Measurements from ENCODE around the gene HNRNPUL2. TPM values are rescaled to one million over a fixed set of nuclear protein-coding genes. Genes with fewer than 3 reads are reported as not detected.
A peak's percentile ranks its signal among the peaks of the same experiment; 100 is the strongest.
"Not testable (repeated sequence)": the region's sequence is repeated elsewhere in the genome, so short reads cannot be mapped to it uniquely, and the experiment has no call there.

HNRNPUL2 gene
- total RNA-seq, 1 experiment from 2014 or later = 10.2 TPM

- not testable (repeated sequence) for DNase-seq (ENCODE audit: low read depth)
Measured at GRCh38 chr11:62703921-62704320, 23.3 kb downstream of the HNRNPUL2 start.

GRCh38 chr11:62702246-62702645 lies 25.0 kb downstream of the HNRNPUL2 start:
- no peak for DNase-seq (ENCODE audit: low read depth)

GRCh38 chr11:62694455-62695167 lies 32.6 kb downstream of the HNRNPUL2 start:
- peak; percentile 71 for DNase-seq (ENCODE audit: low read depth)

- not testable (repeated sequence) for DNase-seq (ENCODE audit: low read depth)
Measured at GRCh38 chr11:62693624-62694023, 33.6 kb downstream of the HNRNPUL2 start.

GRCh38 chr11:62689421-62690183 lies 37.7 kb downstream of the HNRNPUL2 start, which contains the start of gene LRRN4CL:
TSS of gene LRRN4CL (minus strand) at chr11:62689530. CDS start at chr11:62688508, 1,022 bp downstream.
- peak; percentile 90 for DNase-seq (ENCODE audit: low read depth)

- no peak for DNase-seq (ENCODE audit: low read depth)
Measured at GRCh38 chr11:62688491-62688890, 38.8 kb downstream of the HNRNPUL2 start.

GRCh38 chr11:62687508-62688396 lies 39.5 kb downstream of the HNRNPUL2 start:
- no peak for DNase-seq (ENCODE audit: low read depth)

GRCh38 chr11:62682518-62682917 lies 44.7 kb downstream of the HNRNPUL2 start:
- no peak for DNase-seq (ENCODE audit: low read depth)

GRCh38 chr11:62680825-62681240 lies 46.4 kb downstream of the HNRNPUL2 start:
- DNase-seq (ENCODE audit: low read depth) = peak; percentile 84

GRCh38 chr11:62678770-62679696 lies 48.2 kb downstream of the HNRNPUL2 start, which contains the start of gene UBXN1:
TSS of gene UBXN1 (minus strand) at chr11:62679073. CDS start at chr11:62678923, 150 bp downstream.
- peak; percentile 89 for DNase-seq (ENCODE audit: low read depth)

- DNase-seq (ENCODE audit: low read depth) = no peak
Measured at GRCh38 chr11:62678433-62678769, 48.9 kb downstream of the HNRNPUL2 start.

- no peak for DNase-seq (ENCODE audit: low read depth)
Measured at GRCh38 chr11:62677714-62678113, 49.5 kb downstream of the HNRNPUL2 start.

GRCh38 chr11:62677156-62677555 lies 50.1 kb downstream of the HNRNPUL2 start:
- no peak for DNase-seq (ENCODE audit: low read depth)

- DNase-seq (ENCODE audit: low read depth) = no peak
Measured at GRCh38 chr11:62676698-62677097, 50.6 kb downstream of the HNRNPUL2 start.

- not testable (repeated sequence) for DNase-seq (ENCODE audit: low read depth)
Measured at GRCh38 chr11:62675415-62675814, 51.8 kb downstream of the HNRNPUL2 start.

- no peak for DNase-seq (ENCODE audit: low read depth)
Measured at GRCh38 chr11:62673196-62673525, 54.1 kb downstream of the HNRNPUL2 start.

GRCh38 chr11:62671608-62672389 lies 55.5 kb downstream of the HNRNPUL2 start, which contains the start of the genes LBHD1 and UQCC3:
TSS of gene LBHD1 (minus strand) at chr11:62672267. CDS start at chr11:62670031, 2,236 bp downstream.
TSS of gene UQCC3 (plus strand) at chr11:62671673. CDS start at chr11:62671746, 73 bp downstream.
- DNase-seq (ENCODE audit: low read depth) = peak; percentile 90

GRCh38 chr11:62671236-62671607 lies 56.0 kb downstream of the HNRNPUL2 start:
- no peak for DNase-seq (ENCODE audit: low read depth)

GRCh38 chr11:62669420-62670161 lies 57.7 kb downstream of the HNRNPUL2 start:
- DNase-seq (ENCODE audit: low read depth) = no peak
